Measurements from ENCODE around the gene ERP27.

ERP27 gene

DNA sequence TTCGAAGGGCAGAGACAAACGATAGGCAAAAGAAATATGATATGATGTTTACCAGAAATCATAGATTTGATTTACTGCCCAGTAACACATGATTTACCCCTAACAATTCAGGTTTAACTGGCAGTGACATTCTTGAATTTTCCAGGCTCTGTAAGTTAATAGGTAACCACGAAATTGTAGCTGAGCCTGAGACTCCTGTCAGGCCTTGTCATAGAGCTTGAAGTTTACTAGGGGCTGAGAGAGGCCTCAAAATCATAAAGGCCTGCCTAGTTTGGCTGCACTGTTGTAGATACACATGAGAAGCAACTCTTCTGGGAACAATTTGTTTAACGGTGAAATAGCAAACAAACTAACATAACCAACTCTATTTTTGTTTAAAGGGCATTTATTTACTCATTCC lies 3.3 kb downstream of the ERP27 start:
- no peak for DNase-seq

GRCh38 chr12:14934511-14934910 lies 3.8 kb downstream of the ERP27 start:
- DNase-seq = no peak

GRCh38 chr12:14931791-14932560 lies 6.4 kb downstream of the ERP27 start:
- no peak for DNase-seq

DNA sequence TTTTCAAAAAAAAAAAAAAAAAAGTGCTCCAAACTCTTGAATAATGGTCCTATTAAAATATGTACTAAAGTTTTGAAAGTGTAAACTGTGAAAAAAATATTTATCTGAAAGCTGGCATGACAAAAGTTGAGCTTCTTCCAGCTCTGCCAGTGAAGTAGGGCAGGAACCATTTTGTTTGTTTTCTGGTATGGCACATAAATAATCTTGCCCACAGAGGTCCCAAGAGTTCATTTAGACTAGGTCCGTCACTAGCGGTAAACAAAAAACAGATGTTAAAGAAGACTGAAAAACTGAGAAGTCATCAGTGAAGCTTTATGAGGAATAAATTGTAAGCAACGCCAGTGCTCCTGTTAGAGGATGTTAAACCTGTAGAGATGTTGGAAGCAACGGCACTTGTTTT lies 7.0 kb downstream of the ERP27 start:
- no peak for DNase-seq

- no peak for DNase-seq
Observed at GRCh38 chr12:14930299-14930698, 8.0 kb downstream of the ERP27 start.

GRCh38 chr12:14928931-14929330 lies 9.4 kb downstream of the ERP27 start:
- no peak for DNase-seq

GRCh38 chr12:14927267-14927666 lies 11.1 kb downstream of the ERP27 start:
- no peak for DNase-seq

DNA sequence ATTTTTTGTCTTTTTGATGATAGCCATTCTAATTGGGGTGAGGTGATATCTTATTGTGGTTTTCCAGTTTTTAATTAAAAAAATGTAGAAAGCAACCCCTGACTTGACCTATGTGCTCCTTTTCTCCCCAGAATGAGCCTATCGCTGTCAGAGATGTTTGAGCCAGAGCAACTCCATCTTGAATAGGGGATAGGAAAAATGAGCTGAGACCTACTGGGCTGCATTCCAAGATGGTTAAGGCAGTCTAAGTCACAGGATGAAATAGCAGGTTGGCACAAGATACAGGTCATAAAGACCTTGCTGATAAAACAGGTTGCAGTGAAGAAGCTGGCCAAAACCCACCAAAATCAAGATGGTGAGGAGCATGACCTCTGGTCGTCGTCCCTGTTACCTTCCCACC lies 13.8 kb downstream of the ERP27 start:
- no peak for DNase-seq

GRCh38 chr12:14923944-14924343 lies 14.4 kb downstream of the ERP27 start:
- no peak for DNase-seq

DNA sequence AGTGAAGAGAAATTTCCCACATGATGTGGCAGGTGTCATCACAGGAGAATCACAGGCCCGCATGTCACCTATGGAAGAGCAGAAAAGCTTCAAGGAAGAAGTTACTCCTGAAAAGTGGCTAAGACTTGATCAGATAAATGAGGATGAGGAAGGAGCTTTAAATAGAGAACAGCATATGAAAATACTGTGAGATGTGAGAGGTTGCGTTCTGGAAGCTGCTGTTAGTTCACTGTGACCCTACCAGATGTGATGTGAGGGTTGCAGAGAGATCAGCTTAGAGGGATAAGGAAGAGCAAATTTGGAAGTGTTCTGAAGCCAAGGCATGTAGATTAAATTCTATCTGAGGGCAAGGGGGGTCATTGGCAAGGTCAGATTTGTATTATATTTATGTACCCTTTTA lies 17.1 kb downstream of the ERP27 start:
- no peak for DNase-seq

DNA sequence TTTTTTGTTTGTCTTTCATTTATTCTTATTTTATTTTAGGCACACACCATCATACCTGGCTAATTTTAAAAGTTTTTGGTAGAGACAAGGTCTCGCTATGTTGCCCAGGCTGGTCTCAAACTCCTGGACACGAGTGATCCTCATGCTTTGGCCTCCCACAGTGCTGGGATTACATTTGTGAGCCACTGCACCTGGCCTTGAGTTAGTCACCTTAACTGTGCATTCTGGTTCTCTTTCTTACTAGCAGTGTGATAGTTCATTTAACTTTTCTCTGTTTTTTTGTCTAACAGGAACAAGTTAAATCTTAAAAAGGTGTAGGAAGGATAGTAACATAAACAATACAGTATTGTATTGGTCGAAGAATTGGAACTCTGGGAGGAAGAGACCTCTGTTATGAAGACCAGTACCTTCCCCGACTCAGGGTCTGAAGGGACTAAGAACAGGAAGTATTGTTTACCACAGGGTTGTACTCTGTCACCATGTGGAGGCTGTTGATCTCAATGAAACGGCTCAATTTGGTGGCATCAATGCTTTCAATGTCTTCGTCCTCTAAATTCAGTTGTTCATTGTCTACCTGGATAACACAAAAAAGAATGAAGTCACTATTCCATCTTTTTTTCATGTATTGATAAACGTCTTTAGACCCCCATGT lies 17.7 kb downstream of the ERP27 start:
- DNase-seq = no peak

DNA sequence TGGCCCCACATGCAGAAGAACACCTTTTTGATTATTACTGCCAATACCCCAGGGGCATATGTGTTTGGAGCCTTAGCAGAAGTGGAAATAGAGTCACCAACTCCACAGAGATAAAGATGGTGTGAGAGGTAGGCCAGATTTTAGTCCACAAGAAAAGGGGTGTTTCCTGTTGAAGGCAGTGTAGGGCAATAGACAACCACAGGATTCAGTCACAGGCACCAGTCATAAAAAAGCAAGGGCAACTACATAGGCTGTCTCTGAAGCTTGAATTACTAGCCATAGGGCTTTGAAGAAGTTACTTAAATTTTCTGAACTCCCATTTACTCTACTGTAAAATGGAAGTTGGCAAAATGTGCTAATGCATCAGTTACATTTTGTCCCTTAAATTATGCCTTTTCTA lies 18.9 kb downstream of the ERP27 start:
- DNase-seq = no peak

DNA sequence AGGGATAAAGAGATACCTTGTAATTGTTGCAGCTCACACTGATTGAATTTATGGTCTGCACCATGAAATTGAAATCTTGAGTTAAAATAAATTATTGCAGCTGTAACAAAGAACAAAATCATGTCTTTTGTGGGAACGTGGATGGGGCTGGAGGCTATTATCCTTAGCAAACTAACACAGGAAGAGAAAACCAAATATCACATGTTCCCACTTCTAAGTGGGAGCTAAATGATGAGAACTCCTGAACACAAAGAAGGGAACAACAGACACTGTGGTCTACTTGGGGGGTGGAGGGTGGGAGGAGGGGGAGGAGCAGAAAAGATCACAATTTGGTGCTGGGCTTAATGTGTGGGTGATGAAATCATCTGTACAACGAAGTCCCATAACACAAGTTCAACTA lies 22.6 kb downstream of the ERP27 start:
- no peak for DNase-seq

GRCh38 chr12:14913381-14913781 lies 25.0 kb downstream of the ERP27 start:
- no peak for DNase-seq

DNA sequence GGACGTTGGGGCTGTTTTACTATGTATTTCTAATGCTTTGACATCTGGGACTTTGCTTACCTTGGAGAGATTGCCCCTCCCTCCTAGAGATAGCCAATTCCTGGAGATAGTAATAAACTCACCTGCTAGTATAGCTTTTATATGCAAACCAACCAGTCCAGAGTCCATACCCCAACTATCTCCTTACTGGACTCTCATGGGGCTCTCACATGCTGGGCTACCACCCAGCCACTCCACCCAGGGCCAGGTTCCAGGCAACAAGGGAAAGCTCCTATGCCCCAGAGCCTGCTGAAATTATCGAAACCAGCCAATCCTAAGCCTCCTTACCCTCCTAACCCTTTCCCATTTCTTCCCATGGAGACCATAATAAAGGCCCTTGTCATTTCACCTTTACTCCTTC lies 27.2 kb downstream of the ERP27 start:
- DNase-seq = no peak

GRCh38 chr12:14910090-14910915 lies 28.0 kb downstream of the ERP27 start:
- no peak for DNase-seq

GRCh38 chr12:14907953-14908352 lies 30.4 kb downstream of the ERP27 start:
- DNase-seq = no peak

DNA sequence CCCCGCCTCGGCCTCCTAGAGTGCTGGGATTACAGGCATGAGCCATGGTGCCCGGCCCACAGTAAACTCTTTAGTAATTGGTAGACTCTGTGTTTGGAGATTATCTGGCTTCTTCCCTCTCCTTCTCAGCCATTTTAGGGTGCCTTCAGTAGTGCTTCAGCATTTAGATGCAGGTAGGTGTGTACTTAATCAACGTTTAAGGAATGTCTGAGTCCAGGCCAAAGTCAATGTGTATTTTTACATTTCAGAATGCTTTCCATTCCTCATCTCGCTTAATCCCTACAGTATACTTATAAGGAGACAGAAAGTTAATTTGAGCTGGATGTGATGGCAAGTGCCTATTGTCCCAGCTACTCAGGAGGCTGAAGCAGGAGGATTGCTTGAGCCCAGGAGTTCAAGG lies 32.2 kb downstream of the ERP27 start:
- DNase-seq = no peak

- no peak for DNase-seq
Observed at GRCh38 chr12:14905269-14906004, 32.9 kb downstream of the ERP27 start.

- DNase-seq = no peak
Observed at GRCh38 chr12:14904854-14905253, 33.5 kb downstream of the ERP27 start.

DNA sequence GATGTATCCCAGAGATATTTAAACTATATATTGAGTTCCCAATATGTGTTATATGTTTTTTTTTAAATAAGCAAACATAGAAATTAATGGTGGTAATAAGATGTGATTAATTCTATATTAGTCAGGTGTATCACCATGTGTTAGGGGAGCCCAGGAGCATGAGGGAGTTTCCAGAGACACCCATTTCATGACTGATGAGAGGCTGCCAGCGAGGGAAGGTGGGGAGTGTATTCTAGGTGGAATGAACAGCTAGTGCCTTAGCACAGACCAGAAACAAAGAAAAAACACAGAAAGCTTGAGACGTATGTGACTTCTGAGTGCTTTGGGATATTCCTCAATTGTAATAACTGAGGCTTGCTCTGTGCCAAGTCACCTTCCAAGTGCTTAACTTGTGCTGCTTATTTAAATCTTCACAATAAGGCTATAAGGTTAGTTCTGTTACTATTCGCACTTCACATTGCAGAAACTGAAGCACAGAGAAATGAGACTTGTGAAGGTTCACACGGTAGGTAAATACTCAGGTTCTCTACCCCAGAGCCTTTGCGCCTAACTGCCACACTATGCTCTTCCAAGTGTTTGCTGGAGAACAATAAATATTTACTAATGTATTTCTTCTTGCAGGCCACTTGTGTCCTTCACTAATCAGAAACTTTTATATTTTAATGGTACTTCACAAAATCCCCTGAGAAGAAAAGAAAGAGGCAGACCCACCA lies 34.8 kb downstream of the ERP27 start:
- DNase-seq = no peak

DNA sequence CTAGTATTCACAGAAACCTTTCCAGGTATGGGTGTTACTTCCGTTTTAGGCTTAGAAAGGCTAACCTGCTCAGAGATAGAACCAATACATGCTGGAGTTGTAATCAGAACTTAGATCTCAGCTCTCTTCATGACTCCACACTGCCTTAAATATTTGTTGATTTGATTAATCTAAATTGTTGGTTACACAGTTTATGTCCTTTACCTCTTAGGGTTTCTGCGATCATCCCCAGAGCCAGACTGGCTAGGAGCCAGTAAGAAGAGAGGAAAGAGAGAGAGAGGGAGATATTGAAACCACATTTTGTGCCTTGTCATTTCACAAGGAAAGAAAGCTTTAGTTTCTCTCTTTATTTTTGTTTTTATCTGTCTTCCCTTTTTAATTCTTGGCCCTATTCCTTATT lies 35.9 kb downstream of the ERP27 start:
- no peak for DNase-seq

- no peak for DNase-seq
Observed at GRCh38 chr12:14901228-14901562, 37.1 kb downstream of the ERP27 start.
